GM18505 (cell line): ENCODE data around the gene GNAQ.
"Not testable (repeated sequence)": the region's sequence is repeated elsewhere in the genome, so short reads cannot be mapped to it uniquely, and the experiment has no call there.

Experiments
- ATAC-seq: cut with Tn5 transposase; IDR thresholded peaks from one replicate; pipeline ENCODE4 v1.9.1; 2021; ENCODE audit not compliant: unreplicated experiment
- POLR2A ChIP-seq: IDR thresholded peaks from 4 replicates; pipeline ENCODE4 v1.6.1; 2011; ENCODE audit warnings: borderline replicate concordance; ENCODE audit not compliant: insufficient read depth, insufficient read length; ENCODE audit errors: extremely low read depth

Gene GNAQ

DNA sequence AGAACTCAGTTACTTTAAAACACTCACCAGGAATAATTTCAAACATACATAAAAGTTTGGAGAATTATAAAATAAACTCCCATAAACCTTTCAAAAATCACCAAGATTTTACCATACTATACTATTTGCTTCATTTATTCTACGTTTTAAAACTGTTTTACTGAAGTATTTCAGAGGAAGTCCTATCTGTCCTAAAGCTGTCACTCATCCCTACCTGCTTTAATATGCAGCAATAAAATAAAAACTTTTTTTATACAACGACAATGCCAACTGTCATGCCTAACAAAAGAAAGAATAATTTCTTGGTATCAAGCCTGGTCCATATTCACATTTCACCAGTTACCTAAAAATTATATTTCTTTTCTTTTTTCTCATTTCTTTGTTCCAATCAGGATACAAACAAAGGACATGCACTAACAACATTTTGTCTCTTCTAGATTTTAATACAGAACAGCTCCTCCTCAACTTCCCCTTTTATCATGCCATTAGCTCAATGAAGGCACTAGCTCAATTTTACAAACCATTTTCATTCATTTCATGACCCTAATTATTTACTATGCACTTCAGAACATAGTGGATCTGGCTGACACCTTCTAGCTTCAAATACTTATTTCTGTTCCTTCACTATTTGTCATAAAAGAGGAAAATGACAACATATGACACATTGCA is 135.2 kb downstream of the GNAQ start:
- TF ChIP-seq POLR2A = no peak
- ATAC-seq = no peak

DNA sequence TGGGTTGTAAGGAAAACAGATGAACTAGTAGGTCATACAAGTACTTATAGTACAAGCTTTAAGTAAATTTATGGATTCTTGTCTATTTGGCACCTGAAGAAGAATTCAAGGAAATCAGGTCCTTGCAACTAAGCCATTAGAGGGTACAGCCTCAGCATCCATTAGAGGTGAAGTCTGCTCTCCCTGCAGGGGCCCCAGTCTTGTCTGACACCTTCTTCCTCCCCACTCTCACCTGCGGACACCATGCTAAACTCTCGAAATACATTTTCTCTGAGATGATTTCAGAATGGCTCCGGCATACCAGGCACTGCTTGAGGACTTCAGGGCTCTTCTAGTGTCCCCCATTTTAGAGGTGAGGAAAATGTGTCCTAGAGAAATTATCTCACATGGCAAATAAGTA is 137.9 kb downstream of the GNAQ start:
- ATAC-seq = no peak
- TF ChIP-seq POLR2A = no peak

DNA sequence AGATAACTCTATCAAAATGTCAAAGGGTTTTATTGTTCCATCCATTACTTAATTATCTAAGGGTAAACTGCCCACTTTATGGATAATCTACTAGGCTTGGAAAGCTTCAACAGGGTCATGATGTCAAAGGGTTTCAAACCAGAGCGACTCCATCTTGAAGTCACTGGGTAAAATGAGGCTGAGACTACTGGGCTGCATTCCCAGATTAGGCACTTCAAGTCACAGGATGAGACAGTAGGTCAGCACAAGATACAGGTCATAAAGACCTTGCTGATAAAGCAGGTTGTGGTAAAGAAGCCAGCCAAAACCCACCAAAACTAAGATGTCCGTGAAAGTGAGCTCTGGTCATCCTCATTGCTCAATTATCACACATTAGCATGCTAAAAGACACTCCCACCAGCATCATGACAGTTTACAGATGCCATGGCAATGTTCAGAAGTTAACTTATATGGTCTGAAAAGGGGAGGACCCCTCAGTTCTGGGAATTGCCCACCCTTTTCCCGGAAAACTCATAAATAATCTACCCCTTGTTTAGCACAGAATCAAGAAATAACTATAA is 138.6 kb downstream of the GNAQ start:
- TF ChIP-seq POLR2A = no peak
- no peak for ATAC-seq

DNA sequence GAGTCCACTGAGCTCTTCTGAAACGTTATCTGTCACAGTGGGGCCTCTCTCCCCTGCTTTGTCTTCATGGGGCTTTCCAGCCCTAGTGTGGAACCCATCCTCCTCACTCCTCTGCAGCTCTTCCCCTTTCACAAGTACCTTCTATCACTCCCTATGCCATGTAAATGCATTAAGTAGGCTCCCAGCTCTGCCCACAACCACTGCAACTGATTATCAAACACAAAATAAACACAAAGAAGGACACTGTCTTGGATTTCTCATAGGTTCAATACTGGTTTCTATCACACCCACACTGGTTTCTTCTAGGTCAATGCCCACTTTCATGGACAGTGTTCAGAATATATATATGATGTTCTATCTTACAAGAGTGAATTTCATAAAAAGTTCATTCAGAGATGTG is 139.4 kb downstream of the GNAQ start:
- no peak for TF ChIP-seq POLR2A
- peak; percentile 77 for ATAC-seq

DNA sequence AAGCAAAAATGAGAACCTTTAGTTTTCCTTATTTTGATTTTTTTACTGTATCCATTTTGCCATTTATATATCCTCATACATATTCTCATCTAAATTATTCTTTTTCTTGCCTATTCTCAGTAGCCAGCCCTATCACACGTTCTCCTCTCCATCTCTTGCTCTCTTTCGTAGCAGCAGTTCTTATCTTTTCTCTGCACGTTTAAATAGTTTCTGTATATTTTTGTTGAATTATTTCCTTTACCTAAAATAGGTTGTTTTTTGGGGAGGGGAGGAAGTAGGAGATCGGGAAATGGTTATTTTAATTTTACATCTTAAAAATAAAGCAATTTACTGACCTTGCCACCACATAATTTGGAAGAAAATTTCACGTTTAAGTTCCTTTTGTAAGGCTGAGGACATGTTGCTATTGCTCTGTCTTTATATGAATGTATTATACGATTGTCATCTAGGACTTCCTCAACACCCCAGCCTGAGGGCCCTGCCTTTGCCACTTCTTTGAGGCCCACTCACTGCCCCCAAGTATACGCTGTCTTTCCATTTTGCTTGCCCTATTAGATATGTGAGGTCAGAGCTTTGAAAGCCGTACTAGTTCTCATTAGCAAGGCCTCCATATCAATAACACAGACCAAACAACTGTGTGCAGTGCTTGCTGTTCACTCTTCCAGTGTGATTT is 140.3 kb downstream of the GNAQ start:
- ATAC-seq = no peak
- no peak for TF ChIP-seq POLR2A

DNA sequence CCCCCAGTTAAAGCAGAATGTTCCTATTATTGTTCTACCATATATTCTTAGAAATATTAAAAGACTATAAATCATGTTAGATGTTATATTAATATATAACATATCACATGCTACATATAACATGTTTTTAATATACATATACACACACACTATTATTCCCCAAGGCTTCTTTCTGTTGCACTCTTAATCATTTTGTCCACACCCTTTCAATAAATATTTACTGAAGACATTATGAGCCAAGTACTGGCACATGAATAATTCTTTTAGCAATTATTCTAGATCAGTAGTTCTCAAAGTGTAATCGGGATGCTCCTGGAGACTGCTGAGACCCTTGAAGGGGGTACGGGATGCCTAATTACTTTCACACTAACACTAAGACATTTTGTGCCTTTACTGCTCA is 143.9 kb downstream of the GNAQ start:
- ATAC-seq = no peak
- no peak for TF ChIP-seq POLR2A

DNA sequence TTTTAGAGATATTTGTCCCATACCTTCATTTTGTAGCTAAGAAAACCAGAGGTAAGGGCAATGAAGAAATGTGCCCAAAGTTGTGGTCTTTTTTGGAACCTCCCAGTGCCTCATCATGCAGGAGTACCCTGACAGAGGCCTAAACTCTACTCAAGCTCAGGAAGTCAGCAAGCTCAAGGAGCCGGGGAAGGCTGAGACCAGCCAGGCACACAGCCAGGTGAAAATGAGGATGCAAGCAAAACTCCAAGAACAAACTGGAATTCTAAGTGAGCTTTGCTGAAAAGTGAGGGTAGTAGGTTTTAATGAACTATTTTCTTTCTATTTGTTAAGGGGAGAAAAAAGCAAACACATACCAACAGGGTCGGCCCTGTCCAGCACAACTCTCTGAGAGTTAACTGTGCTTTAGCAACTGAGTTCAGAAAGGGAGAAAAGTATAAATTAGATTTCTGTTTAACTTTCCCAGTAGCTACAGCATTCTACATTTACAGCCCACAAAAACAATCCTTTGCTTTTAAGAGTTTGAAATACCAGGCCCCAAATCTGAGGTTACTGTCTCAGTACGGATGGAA is 146.4 kb downstream of the GNAQ start:
- TF ChIP-seq POLR2A = no peak
- ATAC-seq = no peak

DNA sequence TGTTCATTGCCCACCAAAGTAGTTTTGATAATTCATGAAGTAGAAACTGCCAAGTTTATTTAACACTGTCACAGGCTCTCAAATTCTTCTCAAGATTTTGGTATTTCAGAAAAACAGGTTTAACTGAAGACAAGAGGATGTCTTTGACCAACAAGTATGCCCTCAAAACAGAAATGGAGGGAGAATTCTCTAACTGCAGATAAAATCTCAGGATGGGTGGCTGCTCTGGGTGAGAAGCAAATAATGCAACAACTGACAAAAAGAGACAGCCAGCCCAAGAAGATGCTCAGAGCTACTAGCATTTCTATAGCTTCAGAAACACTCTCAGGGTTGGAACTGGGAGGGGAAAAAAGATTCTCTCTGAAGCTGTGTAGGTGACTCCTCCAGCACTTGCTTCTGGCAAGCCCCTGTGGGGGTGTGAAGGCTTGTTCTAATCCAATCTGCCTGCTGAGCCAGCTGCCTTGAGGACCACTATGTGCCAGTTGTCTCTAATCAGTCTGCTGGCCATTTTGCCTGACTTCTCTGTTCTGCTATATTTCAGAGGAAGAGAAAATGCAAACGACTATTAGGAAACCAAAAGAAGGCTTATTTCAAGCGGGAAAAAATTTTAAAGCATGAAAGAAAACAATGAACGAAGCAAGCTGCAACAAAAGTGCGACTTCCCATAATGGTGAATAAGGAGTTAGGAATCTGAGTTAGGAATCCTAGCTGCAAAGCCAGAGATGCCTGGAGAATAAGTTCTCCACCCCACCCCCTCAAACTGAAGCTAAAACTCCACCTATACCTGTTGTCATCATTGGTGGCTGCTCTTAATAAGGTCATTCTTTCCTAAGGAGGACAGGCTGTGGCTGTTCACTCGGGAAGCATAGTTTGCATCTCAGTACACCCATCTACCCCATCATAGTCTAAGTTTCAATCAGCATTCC is 147.5 kb downstream of the GNAQ start:
- ATAC-seq = no peak
- no peak for TF ChIP-seq POLR2A

DNA sequence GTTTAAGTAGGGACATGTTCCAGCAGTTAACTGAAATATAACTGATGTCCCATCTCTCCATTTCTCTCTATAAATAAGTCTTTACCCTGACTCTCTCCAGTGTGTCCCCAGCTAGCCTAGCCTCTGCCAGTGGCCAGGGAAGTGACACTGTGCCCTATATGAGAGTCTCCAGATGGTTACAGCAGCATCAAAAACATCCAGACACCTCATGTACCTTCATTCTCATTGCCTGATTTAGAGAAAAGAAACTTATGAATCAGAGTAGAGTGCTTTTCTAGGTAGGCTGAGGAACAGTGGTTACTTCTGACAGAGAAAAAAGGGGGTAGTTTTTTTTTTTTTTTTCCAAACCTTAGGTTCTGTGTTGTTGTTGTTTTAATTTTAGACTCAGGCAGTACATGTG is 148.5 kb downstream of the GNAQ start:
- no peak for TF ChIP-seq POLR2A
- no peak for ATAC-seq

DNA sequence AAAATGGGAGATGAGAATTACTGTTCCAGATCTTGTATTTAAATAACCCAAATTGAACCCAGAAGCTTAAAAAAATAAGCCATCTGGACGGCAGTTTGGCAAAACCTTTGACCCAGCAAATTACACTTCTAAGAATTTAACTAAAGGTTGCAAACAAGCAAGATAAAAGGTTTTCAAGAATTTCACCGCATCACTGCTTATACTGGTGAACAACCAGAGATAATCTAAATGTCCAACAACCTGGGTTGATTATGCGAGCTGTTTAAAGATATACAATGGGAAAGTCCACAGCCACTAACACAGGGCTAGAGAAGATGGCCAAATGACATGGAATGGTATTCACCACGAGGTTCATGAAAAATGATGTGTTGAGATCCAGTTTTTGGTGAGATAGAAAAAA is 149.3 kb downstream of the GNAQ start:
- TF ChIP-seq POLR2A = no peak
- ATAC-seq = no peak

DNA sequence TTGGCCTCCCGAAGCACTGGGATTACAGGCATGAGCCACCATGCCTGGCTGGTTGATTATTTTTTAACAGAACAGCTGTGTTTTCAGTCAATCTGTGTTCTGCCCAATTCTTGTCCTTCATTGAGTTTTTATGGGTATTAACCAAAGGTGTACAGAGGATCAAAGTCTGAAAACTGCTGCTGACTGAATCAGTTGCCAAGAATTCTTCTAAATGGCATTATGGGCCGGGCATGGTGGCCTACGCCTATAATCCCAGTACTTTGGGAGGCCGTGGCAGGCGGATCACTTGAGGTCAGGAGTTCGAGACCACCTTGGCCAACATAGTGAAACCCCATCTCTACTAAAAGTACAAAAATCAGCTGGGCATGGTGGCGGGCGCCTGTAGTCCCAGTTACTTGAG is 150.0 kb downstream of the GNAQ start:
- ATAC-seq = not testable (repeated sequence)

DNA sequence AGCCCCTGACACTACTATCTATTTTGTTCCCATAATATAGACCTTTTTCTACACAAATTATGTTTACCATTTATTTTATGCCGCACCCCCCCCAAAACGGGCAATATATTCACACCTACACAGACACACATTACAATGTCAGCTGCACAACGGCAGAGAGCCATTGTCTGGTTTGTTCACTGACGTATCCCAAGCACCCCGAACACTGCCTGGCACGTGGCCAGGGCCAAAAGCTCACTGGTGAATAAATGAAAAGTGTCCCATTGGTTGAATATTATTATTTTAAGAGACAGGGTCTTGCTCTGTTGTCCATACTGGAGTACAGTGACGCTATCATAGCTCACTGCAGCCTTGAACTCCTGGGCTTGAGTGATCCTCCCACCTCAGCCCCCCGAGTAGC is 150.5 kb downstream of the GNAQ start:
- no peak for ATAC-seq
- TF ChIP-seq POLR2A = no peak

DNA sequence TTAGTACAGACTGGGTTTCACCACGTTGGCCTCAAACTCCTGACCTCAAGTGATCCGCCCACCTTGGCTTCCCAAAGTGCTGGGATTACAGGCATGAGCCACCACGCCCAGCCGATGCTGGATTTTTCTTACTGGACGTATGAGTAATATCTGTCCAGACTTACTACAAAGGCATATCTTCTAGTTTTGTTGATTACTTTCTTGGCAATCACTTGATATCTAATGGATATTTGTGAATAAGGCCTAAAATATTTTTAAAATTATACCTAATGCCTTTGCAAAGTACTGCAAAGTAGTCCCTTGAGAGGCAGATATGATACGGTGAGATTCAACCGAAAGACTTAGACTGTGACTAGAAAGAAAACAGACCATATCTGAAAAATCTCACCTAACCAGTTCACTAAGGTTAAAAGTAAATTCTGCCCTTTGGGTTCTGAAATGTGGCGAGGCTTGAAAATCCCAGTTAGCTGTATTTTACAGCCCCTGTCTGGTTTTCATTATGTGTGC is 152.1 kb downstream of the GNAQ start:
- ATAC-seq = no peak
- no peak for TF ChIP-seq POLR2A

DNA sequence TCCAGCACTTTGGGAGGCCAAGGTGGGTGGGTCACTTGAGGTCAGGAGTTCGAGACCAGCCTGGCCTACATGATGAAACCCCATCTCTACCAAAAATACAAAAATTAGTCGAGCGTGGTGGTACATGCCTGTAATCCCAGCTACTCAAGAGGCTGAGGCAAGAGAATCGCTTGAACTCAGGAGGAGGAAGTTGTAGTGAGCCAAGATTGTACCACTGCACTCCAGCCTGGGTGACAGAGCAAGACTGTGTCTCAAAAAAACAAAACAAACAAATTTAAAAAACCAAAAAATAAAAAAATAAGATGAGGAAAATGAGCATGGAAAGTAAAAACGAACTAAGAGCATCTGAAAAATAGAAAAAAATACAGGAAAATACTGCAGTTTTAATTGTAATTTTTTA is 152.8 kb downstream of the GNAQ start:
- ATAC-seq = not testable (repeated sequence)
